Measurements from ENCODE around the gene SEMG2. TPM values are rescaled to one million over a fixed set of nuclear protein-coding genes. Genes with fewer than 3 reads are reported as not detected.

Gene SEMG2
- total and polyA plus RNA-seq, 8 donors, result not detected

DNA sequence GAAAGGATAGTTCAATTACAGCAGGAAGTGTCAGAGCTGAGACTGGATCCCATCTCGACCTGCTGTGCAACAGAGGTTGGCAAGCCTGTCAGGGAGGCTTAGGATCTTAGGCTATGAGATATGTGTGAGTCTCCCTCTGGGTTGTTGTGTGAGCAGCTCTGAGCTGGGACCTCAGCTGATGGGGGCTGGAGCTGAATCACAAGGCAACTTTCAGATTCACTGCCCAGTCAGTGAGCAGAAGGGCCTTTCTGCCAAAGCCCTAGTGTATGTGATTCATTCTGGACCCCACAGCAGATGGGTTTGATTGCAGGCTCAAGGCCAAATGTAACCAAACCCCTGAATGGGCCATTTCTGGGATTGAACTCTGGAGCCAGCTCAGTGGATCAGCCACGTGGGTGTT lies 42.0 kb upstream of the SEMG2 start:
- Histone ChIP-seq H3K4me1 (no peaks in the 10 kb centered on the region), H3K36me3 (no peaks in the 10 kb centered on the region), H3K9me3 (no peaks in the 10 kb centered on the region), H3K4me3 (no peak overlapping the region), H3K27me3 (no peaks in the 10 kb centered on the region), H3K27ac (no peak overlapping the region)
- intact Hi-C loops (cut with DNase I), result no loop called here
- DNase-seq (no peak), FAIRE-seq (no peak), ATAC-seq (no peak)
- TF ChIP-seq, protein P1, sequence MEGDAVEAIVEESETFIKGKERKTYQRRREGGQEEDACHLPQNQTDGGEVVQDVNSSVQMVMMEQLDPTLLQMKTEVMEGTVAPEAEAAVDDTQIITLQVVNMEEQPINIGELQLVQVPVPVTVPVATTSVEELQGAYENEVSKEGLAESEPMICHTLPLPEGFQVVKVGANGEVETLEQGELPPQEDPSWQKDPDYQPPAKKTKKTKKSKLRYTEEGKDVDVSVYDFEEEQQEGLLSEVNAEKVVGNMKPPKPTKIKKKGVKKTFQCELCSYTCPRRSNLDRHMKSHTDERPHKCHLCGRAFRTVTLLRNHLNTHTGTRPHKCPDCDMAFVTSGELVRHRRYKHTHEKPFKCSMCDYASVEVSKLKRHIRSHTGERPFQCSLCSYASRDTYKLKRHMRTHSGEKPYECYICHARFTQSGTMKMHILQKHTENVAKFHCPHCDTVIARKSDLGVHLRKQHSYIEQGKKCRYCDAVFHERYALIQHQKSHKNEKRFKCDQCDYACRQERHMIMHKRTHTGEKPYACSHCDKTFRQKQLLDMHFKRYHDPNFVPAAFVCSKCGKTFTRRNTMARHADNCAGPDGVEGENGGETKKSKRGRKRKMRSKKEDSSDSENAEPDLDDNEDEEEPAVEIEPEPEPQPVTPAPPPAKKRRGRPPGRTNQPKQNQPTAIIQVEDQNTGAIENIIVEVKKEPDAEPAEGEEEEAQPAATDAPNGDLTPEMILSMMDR (IDR thresholded peaks at IDR 0.05), result no peak
- 54 to 60% methylated on average over 2 of the region's 2 CpGs for WGBS, 2 donors

DNA sequence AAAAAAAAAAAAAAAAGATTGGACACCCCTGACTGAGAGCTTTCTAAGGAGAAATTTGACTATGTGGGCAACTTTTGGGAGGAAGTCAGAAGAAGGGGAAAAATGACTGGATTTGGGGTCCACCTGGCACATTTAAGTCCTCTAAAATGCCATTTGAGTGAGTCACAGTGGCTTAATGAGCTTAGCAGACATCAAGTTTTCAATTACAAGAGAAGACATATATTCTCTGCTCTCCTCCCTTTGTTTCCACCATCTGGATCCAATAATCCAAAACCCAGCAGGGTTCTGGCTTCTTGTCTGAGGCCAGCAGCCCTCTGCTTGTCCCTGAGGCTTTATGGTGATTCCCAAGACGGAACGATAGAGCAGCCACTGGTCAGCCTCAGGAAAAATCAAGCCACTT lies 39.5 kb upstream of the SEMG2 start:
- intact Hi-C loops (cut with DNase I), result no loop called here
- no peaks in the 10 kb centered on the region for H3K9me3 ChIP-seq
- H3K27me3 ChIP-seq, result no peaks in the 10 kb centered on the region
- FAIRE-seq (no peak), ATAC-seq (no peak), DNase-seq (no peak)
- TF ChIP-seq, protein P1 (IDR thresholded peaks at IDR 0.05), result no peak
- H3K36me3 ChIP-seq, result no peaks in the 10 kb centered on the region
- H3K27ac ChIP-seq, result no peak overlapping the region
- 90 to 94% methylated on average over 2 of the region's 2 CpGs for WGBS, 2 donors
- H3K4me1 ChIP-seq, result no peaks in the 10 kb centered on the region
- no peak overlapping the region for H3K4me3 ChIP-seq

DNA sequence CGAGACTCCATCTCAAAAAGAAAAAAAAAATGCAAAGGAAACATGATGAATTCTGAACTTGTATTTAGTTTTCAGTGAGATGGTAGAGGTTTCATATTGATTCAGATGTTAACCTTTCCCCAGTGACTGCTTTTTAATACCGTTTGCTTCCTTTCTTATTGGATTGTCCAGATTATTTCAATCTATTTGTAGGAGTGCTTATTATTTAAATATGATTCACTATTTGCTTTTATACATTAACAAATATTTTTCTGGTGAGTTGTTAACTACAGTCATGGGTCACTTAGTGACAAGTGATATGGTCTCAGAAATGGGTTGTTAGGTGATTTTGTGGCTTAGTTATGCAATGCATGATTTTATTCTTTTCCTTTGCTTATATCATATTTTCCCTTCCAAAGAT lies 38.1 kb upstream of the SEMG2 start:
- WGBS, 2 donors, result 84 to 86% methylated on average over 2 of the region's 2 CpGs
- DNase-seq, result no peak
- H3K36me3 ChIP-seq, result no peaks in the 10 kb centered on the region
- no peak overlapping the region for H3K27ac ChIP-seq
- H3K9me3 ChIP-seq, result no peaks in the 10 kb centered on the region
- TF ChIP-seq, protein P1 (IDR thresholded peaks at IDR 0.05), result no peak
- H3K4me3 ChIP-seq, result no peak overlapping the region
- intact Hi-C loops (cut with DNase I), result no loop called here
- FAIRE-seq, result no peak
- no peak for ATAC-seq
- H3K4me1 ChIP-seq, result no peaks in the 10 kb centered on the region
- H3K27me3 ChIP-seq, result no peaks in the 10 kb centered on the region

DNA sequence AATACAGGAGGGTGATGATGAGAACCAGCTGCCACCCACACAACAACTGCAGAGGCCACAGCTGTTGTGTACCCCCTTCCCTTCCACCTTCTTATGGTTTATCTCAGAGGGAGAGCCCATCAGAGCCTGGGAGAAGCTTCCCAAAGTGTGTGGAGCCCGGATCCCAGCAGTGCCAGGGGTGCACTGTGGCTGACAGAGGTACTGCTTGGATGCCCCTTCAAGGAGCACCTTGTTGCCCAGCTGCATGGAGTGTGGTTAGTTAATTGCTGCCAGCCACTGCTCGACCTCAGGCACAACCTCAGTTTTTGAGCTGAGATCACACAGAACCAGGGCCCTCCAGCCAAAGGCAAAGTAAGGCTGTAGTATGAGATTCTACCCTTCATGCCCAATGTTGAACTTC lies 33.5 kb upstream of the SEMG2 start:
- no peak for FAIRE-seq
- H3K9me3 ChIP-seq, result no peaks in the 10 kb centered on the region
- H3K4me3 ChIP-seq, result no peak overlapping the region
- no peak overlapping the region for H3K27ac ChIP-seq
- no peaks in the 10 kb centered on the region for H3K36me3 ChIP-seq
- H3K4me1 ChIP-seq, result peaks cover 0 to 4% (median 0%) of the 10 kb centered on the region in 3 donors
- no peak for ATAC-seq
- TF ChIP-seq, protein P1 (IDR thresholded peaks at IDR 0.05), result no peak
- no peak for DNase-seq
- intact Hi-C loops (cut with DNase I), result no loop called here
- H3K27me3 ChIP-seq, result no peaks in the 10 kb centered on the region
- 82% methylated on average over 2 of the region's 2 CpGs for WGBS, 2 donors

DNA sequence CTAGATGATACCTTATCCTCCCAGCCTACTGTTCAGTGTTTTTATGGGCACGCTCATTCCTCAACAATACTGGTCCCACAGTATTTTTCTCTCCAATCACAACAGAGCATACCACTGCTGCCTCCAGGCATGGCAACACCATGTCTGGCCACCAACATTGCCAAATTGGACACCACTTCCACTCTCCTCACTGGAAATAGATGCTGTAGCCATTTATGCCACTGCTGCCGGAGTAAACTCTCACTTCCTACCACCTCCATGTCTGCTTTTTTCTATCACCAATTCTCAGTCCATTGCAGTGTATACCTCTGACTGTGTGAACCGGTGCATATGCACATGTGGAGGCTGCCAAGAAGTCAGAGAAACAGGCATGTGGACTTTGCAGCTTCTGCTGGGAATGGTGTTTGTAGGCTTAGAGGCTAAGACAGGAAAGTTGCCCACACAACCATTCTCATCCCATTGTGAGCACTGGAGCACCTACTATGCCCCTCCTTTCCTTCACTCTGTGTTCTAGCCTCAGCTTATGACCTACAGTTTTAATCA lies 32.0 kb upstream of the SEMG2 start:
- TF ChIP-seq, protein P1 (IDR thresholded peaks at IDR 0.05), result no peak
- Histone ChIP-seq H3K27ac (no peak overlapping the region), H3K4me1 (peaks cover 0 to 4% (median 0%) of the 10 kb centered on the region in 3 donors), H3K36me3 (no peaks in the 10 kb centered on the region), H3K9me3 (no peaks in the 10 kb centered on the region), H3K4me3 (no peak overlapping the region), H3K27me3 (no peaks in the 10 kb centered on the region)
- intact Hi-C loops (cut with DNase I), result no loop called here
- ATAC-seq (peak in 3 of 4 donors; percentile 70 to 81 (median 79)), FAIRE-seq (no peak), DNase-seq (peak in 4 of 6 donors; percentile 12 to 40 (median 25))
- WGBS, 2 donors, result 56 to 61% methylated on average over 3 of the region's 3 CpGs

All from pancreas (tissue), 10 donors.